H1 (cell line): ENCODE results near the gene PLEK. TPM values are rescaled to one million over a fixed set of nuclear protein-coding genes. Genes with fewer than 3 reads are reported as not detected.

ENCODE experiments used
- BACH1 ChIP-seq: IDR thresholded peaks from 2 replicates; pipeline ENCODE4 v1.6.1; 2012; ENCODE audit warnings: low read length, improper control_type of control experiment
- HDAC6 ChIP-seq: IDR thresholded peaks from one replicate; pipeline ENCODE4 v1.7.1; 2012; ENCODE audit warnings: low read depth, mild to moderate bottlenecking, inconsistent platforms, low read length, moderate library complexity
- TEAD4 ChIP-seq: IDR thresholded peaks from 2 replicates; pipeline ENCODE4 v1.6.1; 2012; ENCODE audit warnings: low read depth, low read length, inconsistent platforms, mixed read lengths
- polyA plus RNA-seq, 7 experiments: library from polyadenylated mRNA; depleted of rRNA in 3 of 7; stranded (reverse) in 5 of 7; unstranded in 2 of 7; fragments of >200 nt in 5 of 7; fragments of 200-250 nt in 2 of 7; gene quantifications; 1 replicate in 5 of 7; 2 replicates in 1 of 7; 4 replicates in 1 of 7; pipeline versions ENCODE4 v1.2.1 to v1.2.3, GENCODE V29; 2011 to 2013; ENCODE audit warnings: missing spikeins in 2 of 7, mixed read lengths in 2 of 7
- total RNA-seq: library from RNA; stranded (reverse); fragmentation: NEBNext Ultra II Directional; extraction: Animal tissue kit (Norgen Biotek cat#: 25700); gene quantifications from 2 replicates; pipeline ENCODE4 v1.2.1, GENCODE V29; 2021

The PLEK gene
- total and polyA plus RNA-seq, 2 of the 8 experiments (the other 6 are each of a cell fraction or from before 2014, with no cell fraction given): not detected

GRCh38 chr2:68403199-68403644, 38.1 kb downstream of the PLEK start (continued):
- TF ChIP-seq HDAC6: no peak
- TF ChIP-seq TEAD4: no peak
- TF ChIP-seq BACH1: no peak
